GM23338 (cell line): ENCODE measurements around the gene PASK. TPM values are rescaled to one million over a fixed set of nuclear protein-coding genes. Genes with fewer than 3 reads are reported as not detected.

Experiments
- ATAC-seq: fragments of 200-7000 bp; cut with Tn5 transposase; 3 replicates; pipeline ENCODE4 v1.9.1; 2020
- DNase-seq: peaks from one replicate; pipeline ENCODE4 v3.0.0-alpha.2; 2015; ENCODE audit warnings: low spot score
- H2AFZ ChIP-seq: fragments of 200-600 bp; sonication (generic); 2 replicates; pipeline ENCODE4 v1.8.0; 2016; ENCODE audit warnings: antibody characterized with exemption, mild to moderate bottlenecking, moderate library complexity
- H3F3A ChIP-seq: fragments of 200-600 bp; sonication (generic); replicated peaks from 2 replicates; pipeline ENCODE4 v1.8.0; 2017; ENCODE audit warnings: antibody characterized with exemption, mixed run types, low read depth
- H3K27ac ChIP-seq: fragments of 200-600 bp; sonication (generic); 2 replicates; pipeline ENCODE4 v1.6.1; 2016; ENCODE audit warnings: low read depth
- H3K27me3 ChIP-seq: fragments of 200-600 bp; sonication (generic); 2 replicates; pipeline ENCODE4 v1.8.0; 2016; ENCODE audit warnings: mild to moderate bottlenecking, mixed run types, moderate library complexity; ENCODE audit not compliant: insufficient read depth
- H3K36me3 ChIP-seq: fragments of 200-600 bp; sonication (generic); 2 replicates; pipeline ENCODE4 v1.8.0; 2016; ENCODE audit warnings: mild to moderate bottlenecking; ENCODE audit not compliant: insufficient read depth
- H3K4me1 ChIP-seq: fragments of 200-600 bp; sonication (generic); 2 replicates; pipeline ENCODE4 v1.8.0; 2016; ENCODE audit warnings: mild to moderate bottlenecking, moderate library complexity; ENCODE audit not compliant: insufficient read depth
- H3K4me2 ChIP-seq: fragments of 200-600 bp; sonication (generic); 2 replicates; pipeline ENCODE4 v1.7.1; 2017; ENCODE audit warnings: mixed run types
- H3K4me3 ChIP-seq: fragments of 200-600 bp; sonication (generic); 2 replicates; pipeline ENCODE4 v1.6.1; 2016; ENCODE audit warnings: mixed run types
- H3K79me2 ChIP-seq: fragments of 200-600 bp; sonication (generic); replicated peaks from 2 replicates; pipeline ENCODE4 v1.8.0; 2017; ENCODE audit warnings: mild to moderate bottlenecking; ENCODE audit not compliant: insufficient read depth
- H3K9me2 ChIP-seq: fragments of 200-600 bp; sonication (generic); 2 replicates; pipeline ENCODE4 v1.8.0; 2017; ENCODE audit not compliant: insufficient read depth
- H4K20me1 ChIP-seq: fragments of 200-600 bp; sonication (generic); replicated peaks from 2 replicates; pipeline ENCODE4 v1.8.0; 2017; ENCODE audit warnings: mild to moderate bottlenecking; ENCODE audit not compliant: insufficient read depth
- H3K27ac Mint-ChIP-seq: 2 replicates; pipeline ENCODE4 v1.8.0; 2020; ENCODE audit warnings: inconsistent platforms, mild to moderate bottlenecking, moderate library complexity, mixed read lengths
- H3K27me3 Mint-ChIP-seq: 3 replicates; pipeline ENCODE4 v1.8.0; 2022; ENCODE audit warnings: low read depth, mild to moderate bottlenecking, moderate library complexity, mixed read lengths, inconsistent platforms; ENCODE audit not compliant: insufficient read depth, poor library complexity
- H3K36me3 Mint-ChIP-seq: 3 replicates; pipeline ENCODE4 v1.8.0; 2021; ENCODE audit warnings: low read depth, mild to moderate bottlenecking, inconsistent platforms, moderate library complexity, mixed read lengths
- H3K4me1 Mint-ChIP-seq: 3 replicates; pipeline ENCODE4 v1.8.0; 2020; ENCODE audit warnings: mild to moderate bottlenecking, inconsistent platforms, mixed read lengths
- H3K4me3 Mint-ChIP-seq: 3 replicates; pipeline ENCODE4 v1.8.0; 2021; ENCODE audit warnings: moderate library complexity, mild to moderate bottlenecking, inconsistent platforms, mixed read lengths
- H3K9me3 Mint-ChIP-seq: 3 replicates; pipeline ENCODE4 v1.8.0; 2020; ENCODE audit warnings: moderate library complexity, mild to moderate bottlenecking, inconsistent platforms, mixed read lengths
- CREB1 ChIP-seq: fragments of 250-450 bp; sonication (Bioruptor Pico); IDR thresholded peaks from 2 replicates; pipeline ENCODE4 v1.5.0; 2020; ENCODE audit warnings: low read depth, mild to moderate bottlenecking, moderate library complexity
- NANOG ChIP-seq: IDR thresholded peaks from 2 replicates; pipeline ENCODE4 v1.6.1; 2016; ENCODE audit warnings: antibody characterized with exemption, borderline replicate concordance
- ZNF114 ChIP-seq: fragments of 250-450 bp; sonication (Bioruptor Pico); IDR thresholded peaks from 2 replicates; pipeline ENCODE4 v1.5.0; 2020; ENCODE audit warnings: mild to moderate bottlenecking, moderate library complexity
- polyA plus RNA-seq: library from polyadenylated mRNA; unstranded; fragments of >200 nt; fragmentation: Nextera tagmentation; extraction: Ambion mirVana; gene quantifications from 2 replicates; pipeline ENCODE4 v1.2.1, GENCODE V29; 2016
- total RNA-seq: library from RNA; depleted of rRNA; stranded (reverse); fragments of >200 nt; shearing (Covaris generic); gene quantifications from 2 replicates; pipeline ENCODE4 v1.2.3, GENCODE V29; 2014
- TF ChIP-seq, protein P1 (sequence below): fragments of 250-450 bp; sonication (Bioruptor Pico); IDR thresholded peaks from 2 replicates; pipeline ENCODE4 v1.5.0; 2020; ENCODE audit warnings: mild to moderate bottlenecking, moderate library complexity
- TF ChIP-seq, protein P2 (sequence below): IDR thresholded peaks from 2 replicates; pipeline ENCODE4 v1.6.1; 2016; ENCODE audit warnings: antibody characterized with exemption

Gene PASK
- total and polyA plus RNA-seq, 2 experiments from 2014 or later: 12.5 to 38.4 TPM

DNA sequence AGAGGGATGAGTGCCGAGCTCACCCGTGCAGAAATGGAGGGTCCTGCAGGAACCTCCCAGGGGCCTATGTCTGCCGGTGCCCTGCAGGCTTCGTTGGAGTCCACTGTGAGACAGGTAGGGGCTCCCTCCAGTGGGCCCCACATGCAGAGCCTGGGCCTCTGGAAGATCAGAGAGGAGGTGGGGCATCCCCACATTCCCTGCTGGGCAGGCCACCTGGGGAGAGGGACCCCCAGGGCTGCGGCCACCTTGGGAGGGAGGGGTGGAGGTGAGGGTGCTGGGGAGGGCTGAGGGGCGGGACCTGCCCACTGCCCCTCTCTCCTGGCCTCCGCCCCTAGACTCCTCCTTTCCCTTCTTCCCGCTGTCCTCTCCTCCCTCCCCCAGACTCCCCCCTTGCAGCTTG, 85.7 kb downstream of the PASK start (continued):
- TF ChIP-seq, protein P1, sequence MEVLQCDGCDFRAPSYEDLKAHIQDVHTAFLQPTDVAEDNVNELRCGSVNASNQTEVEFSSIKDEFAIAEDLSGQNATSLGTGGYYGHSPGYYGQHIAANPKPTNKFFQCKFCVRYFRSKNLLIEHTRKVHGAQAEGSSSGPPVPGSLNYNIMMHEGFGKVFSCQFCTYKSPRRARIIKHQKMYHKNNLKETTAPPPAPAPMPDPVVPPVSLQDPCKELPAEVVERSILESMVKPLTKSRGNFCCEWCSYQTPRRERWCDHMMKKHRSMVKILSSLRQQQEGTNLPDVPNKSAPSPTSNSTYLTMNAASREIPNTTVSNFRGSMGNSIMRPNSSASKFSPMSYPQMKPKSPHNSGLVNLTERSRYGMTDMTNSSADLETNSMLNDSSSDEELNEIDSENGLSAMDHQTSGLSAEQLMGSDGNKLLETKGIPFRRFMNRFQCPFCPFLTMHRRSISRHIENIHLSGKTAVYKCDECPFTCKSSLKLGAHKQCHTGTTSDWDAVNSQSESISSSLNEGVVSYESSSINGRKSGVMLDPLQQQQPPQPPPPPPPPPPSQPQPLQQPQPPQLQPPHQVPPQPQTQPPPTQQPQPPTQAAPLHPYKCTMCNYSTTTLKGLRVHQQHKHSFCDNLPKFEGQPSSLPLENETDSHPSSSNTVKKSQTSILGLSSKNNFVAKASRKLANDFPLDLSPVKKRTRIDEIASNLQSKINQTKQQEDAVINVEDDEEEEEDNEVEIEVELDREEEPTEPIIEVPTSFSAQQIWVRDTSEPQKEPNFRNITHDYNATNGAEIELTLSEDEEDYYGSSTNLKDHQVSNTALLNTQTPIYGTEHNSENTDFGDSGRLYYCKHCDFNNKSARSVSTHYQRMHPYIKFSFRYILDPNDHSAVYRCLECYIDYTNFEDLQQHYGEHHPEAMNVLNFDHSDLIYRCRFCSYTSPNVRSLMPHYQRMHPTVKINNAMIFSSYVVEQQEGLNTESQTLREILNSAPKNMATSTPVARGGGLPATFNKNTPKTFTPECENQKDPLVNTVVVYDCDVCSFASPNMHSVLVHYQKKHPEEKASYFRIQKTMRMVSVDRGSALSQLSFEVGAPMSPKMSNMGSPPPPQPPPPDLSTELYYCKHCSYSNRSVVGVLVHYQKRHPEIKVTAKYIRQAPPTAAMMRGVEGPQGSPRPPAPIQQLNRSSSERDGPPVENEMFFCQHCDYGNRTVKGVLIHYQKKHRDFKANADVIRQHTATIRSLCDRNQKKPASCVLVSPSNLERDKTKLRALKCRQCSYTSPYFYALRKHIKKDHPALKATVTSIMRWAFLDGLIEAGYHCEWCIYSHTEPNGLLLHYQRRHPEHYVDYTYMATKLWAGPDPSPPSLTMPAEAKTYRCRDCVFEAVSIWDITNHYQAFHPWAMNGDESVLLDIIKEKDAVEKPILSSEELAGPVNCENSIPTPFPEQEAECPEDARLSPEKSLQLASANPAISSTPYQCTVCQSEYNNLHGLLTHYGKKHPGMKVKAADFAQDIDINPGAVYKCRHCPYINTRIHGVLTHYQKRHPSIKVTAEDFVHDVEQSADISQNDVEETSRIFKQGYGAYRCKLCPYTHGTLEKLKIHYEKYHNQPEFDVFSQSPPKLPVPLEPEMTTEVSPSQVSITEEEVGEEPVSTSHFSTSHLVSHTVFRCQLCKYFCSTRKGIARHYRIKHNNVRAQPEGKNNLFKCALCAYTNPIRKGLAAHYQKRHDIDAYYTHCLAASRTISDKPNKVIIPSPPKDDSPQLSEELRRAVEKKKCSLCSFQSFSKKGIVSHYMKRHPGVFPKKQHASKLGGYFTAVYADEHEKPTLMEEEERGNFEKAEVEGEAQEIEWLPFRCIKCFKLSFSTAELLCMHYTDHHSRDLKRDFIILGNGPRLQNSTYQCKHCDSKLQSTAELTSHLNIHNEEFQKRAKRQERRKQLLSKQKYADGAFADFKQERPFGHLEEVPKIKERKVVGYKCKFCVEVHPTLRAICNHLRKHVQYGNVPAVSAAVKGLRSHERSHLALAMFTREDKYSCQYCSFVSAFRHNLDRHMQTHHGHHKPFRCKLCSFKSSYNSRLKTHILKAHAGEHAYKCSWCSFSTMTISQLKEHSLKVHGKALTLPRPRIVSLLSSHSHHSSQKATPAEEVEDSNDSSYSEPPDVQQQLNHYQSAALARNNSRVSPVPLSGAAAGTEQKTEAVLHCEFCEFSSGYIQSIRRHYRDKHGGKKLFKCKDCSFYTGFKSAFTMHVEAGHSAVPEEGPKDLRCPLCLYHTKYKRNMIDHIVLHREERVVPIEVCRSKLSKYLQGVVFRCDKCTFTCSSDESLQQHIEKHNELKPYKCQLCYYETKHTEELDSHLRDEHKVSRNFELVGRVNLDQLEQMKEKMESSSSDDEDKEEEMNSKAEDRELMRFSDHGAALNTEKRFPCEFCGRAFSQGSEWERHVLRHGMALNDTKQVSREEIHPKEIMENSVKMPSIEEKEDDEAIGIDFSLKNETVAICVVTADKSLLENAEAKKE (CRISPR knock-in tag): no peak
- TF ChIP-seq, protein P2, sequence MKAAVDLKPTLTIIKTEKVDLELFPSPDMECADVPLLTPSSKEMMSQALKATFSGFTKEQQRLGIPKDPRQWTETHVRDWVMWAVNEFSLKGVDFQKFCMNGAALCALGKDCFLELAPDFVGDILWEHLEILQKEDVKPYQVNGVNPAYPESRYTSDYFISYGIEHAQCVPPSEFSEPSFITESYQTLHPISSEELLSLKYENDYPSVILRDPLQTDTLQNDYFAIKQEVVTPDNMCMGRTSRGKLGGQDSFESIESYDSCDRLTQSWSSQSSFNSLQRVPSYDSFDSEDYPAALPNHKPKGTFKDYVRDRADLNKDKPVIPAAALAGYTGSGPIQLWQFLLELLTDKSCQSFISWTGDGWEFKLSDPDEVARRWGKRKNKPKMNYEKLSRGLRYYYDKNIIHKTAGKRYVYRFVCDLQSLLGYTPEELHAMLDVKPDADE: no peak

DNA sequence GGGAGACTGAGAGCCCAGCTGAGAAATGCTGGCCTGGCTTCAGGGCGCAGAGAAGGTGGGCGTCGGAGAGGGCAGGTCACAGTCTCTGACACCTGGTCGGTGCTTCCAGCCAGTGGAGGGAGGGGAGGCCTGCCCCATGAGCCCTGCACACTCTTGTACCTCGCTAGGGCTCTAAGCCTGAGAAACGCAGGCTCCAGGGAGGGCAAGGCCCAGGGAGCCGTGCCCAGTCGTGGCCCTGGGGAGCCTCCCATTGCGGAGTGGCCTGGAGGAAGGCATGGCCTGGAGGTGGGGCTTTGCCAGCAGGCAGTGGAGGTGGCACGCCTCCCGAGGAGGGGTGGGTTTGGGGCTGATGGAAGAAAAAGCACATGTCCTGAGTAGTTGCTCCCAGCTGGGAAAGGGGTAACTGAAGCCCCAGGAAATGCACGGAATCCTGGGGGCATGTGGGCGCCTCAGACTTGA, 86.2 kb downstream of the PASK start:
- H3K4me3 Mint-ChIP-seq: no peak overlapping the region
- Histone ChIP-seq H3K4me1 (no peaks in the 10 kb centered on the region), H3K36me3 (no peaks in the 10 kb centered on the region), H4K20me1 (no peaks in the 10 kb centered on the region), H3K27ac (no peak overlapping the region), H3K4me3 (no peak overlapping the region), H3K27me3 (no peaks in the 10 kb centered on the region), H3K79me2 (no peaks in the 10 kb centered on the region), H3K4me2 (no peak overlapping the region), H3F3A (no peaks in the 10 kb centered on the region), H3K9me2 (no peaks in the 10 kb centered on the region), H2AFZ (0 out of 2 replicates have a peak overlapping the region, but pooled peaks have one; percentile 14)
- ATAC-seq: peak; percentile 4
- no peaks in the 10 kb centered on the region for H3K36me3 Mint-ChIP-seq
- no peaks in the 10 kb centered on the region; the same call in 2 of the 3 replicates for H3K4me1 Mint-ChIP-seq
- peaks cover 5% of the 10 kb centered on the region for H3K27me3 Mint-ChIP-seq
- H3K9me3 Mint-ChIP-seq: no peaks in the 10 kb centered on the region
- no peak overlapping the region for H3K27ac Mint-ChIP-seq
- DNase-seq: no peak
- TF ChIP-seq, protein P2: no peak
- TF ChIP-seq ZNF114 (no peak), NANOG (no peak), CREB1 (CRISPR knock-in tag) (no peak)
- TF ChIP-seq, protein P1 (CRISPR knock-in tag): no peak
